NOMO-1 (cell line): ENCODE results near the gene CHST13.

Experiments used
- DNase-seq, 2 experiments: peaks; one replicate each; lab custom pipeline; 2025; ENCODE audit not compliant: unreplicated experiment in 2 of 2; lab: John Stamatoyannopoulos, UW

The CHST13 gene

GRCh38 chr3:126507886-126508285, 16.1 kb upstream of the CHST13 start:
- DNase-seq, result no peak

- no peak for DNase-seq
These were observed 15.4 kb upstream of the CHST13 start for GRCh38 chr3:126508564-126508964.

GRCh38 chr3:126509597-126510307, 14.2 kb upstream of the CHST13 start:
- no peak for DNase-seq

- DNase-seq, result no peak
These were observed 13.5 kb upstream of the CHST13 start for GRCh38 chr3:126510308-126510910.

- DNase-seq, result no peak
These were observed 12.7 kb upstream of the CHST13 start for GRCh38 chr3:126511291-126511690.

GRCh38 chr3:126512026-126512425, 11.9 kb upstream of the CHST13 start:
- no peak for DNase-seq

- no peak for DNase-seq
These were observed 10.9 kb upstream of the CHST13 start for GRCh38 chr3:126512916-126513650.

GRCh38 chr3:126514161-126514560, 9.8 kb upstream of the CHST13 start:
- DNase-seq, result no peak

- no peak for DNase-seq
These were observed 8.8 kb upstream of the CHST13 start for GRCh38 chr3:126515066-126515706.

- DNase-seq, result no peak
These were observed 7.6 kb upstream of the CHST13 start for GRCh38 chr3:126516152-126516935.

- DNase-seq, result no peak
These were observed 7.0 kb upstream of the CHST13 start for GRCh38 chr3:126516936-126517290.

GRCh38 chr3:126517291-126517951, 6.5 kb upstream of the CHST13 start, which contains the start of gene UROC1:
TSS of gene UROC1 (minus strand) at chr3:126517773. CDS start at chr3:126517719, 54 bp downstream.
- no peak for DNase-seq

GRCh38 chr3:126517986-126518778, 5.8 kb upstream of the CHST13 start:
- DNase-seq, result no peak

GRCh38 chr3:126518779-126519177, 5.2 kb upstream of the CHST13 start:
- DNase-seq, result no peak

- DNase-seq, result no peak
These were observed 4.2 kb upstream of the CHST13 start for GRCh38 chr3:126519506-126520455.

GRCh38 chr3:126521122-126521891, 2.6 kb upstream of the CHST13 start:
- DNase-seq, result no peak

- DNase-seq, result peak in 1 of 2 experiments; percentile 41
These were observed 1.6 kb upstream of the CHST13 start for GRCh38 chr3:126522363-126522788.
